ENCODE data around the gene CEP85L. TPM values are rescaled to one million over a fixed set of nuclear protein-coding genes. Genes with fewer than 3 reads are reported as not detected.

CEP85L gene
- total and polyA plus RNA-seq, 3 experiments from 2014 or later = 28.4 to 32.1 (median 29.1) TPM

GRCh38 chr6:118507636-118508035, 143.8 kb downstream of the CEP85L start:
- H3K9me3 ChIP-seq (ENCODE audit: low read length) = no peaks in the 10 kb centered on the region
- no peaks in the 10 kb centered on the region for H3K4me1 ChIP-seq (ENCODE audit: insufficient read depth, low read length)
- Mint-ChIP-seq H3K4me1 (peaks cover 16 to 33% (median 30%) of the 10 kb centered on the region in 3 donors), H3K27ac (peak overlapping the region in 7 of 8 donors; percentile 1 to 59 (median 21)), H3K36me3 (peaks cover 15 to 36% (median 20%) of the 10 kb centered on the region in 3 donors), H3K9me3 (no peaks in the 10 kb centered on the region), H3K4me3 (no peak overlapping the region), H3K27me3 (no peaks in the 10 kb centered on the region)
- DNase-seq = no peak
- H3K27me3 ChIP-seq (ENCODE audit: insufficient read depth, low read length, poor library complexity, severe bottlenecking) = no peaks in the 10 kb centered on the region
- H3K36me3 ChIP-seq (ENCODE audit: insufficient read depth, low read length) = peaks cover 3% of the 10 kb centered on the region
- no peak overlapping the region for H3K27ac ChIP-seq (ENCODE audit: low read depth, low read length)
- no peak overlapping the region for H3K4me3 ChIP-seq (ENCODE audit: low read length)
- CTCF ChIA-PET = no interaction called here
- POLR2A ChIA-PET = no interaction called here

GRCh38 chr6:118506071-118506638, 145.2 kb downstream of the CEP85L start:
- Histone ChIP-seq H3K9me3 (ENCODE audit: low read length) (no peaks in the 10 kb centered on the region), H3K4me1 (ENCODE audit: insufficient read depth, low read length) (no peaks in the 10 kb centered on the region), H3K27me3 (ENCODE audit: insufficient read depth, low read length, poor library complexity, severe bottlenecking) (no peaks in the 10 kb centered on the region), H3K4me3 (ENCODE audit: low read length) (no peak overlapping the region), H3K36me3 (ENCODE audit: insufficient read depth, low read length) (peaks cover 3% of the 10 kb centered on the region), H3K27ac (ENCODE audit: low read depth, low read length) (no peak overlapping the region)
- ChIA-PET CTCF (no interaction called here), POLR2A (no interaction called here)
- Mint-ChIP-seq H3K27ac (peak overlapping the region in 5 of 8 donors; percentile 17 to 63 (median 32)), H3K36me3 (peaks cover 27 to 47% (median 32%) of the 10 kb centered on the region in 3 donors), H3K4me1 (peaks cover 12 to 34% (median 28%) of the 10 kb centered on the region in 3 donors), H3K27me3 (no peaks in the 10 kb centered on the region), H3K9me3 (no peaks in the 10 kb centered on the region), H3K4me3 (no peak overlapping the region)
- no peak for DNase-seq

GRCh38 chr6:118505656-118506055, 145.7 kb downstream of the CEP85L start:
- no peaks in the 10 kb centered on the region for H3K9me3 ChIP-seq (ENCODE audit: low read length)
- DNase-seq = no peak
- CTCF ChIA-PET = no interaction called here
- no peaks in the 10 kb centered on the region for H3K4me1 ChIP-seq (ENCODE audit: insufficient read depth, low read length)
- peaks cover 14 to 38% (median 31%) of the 10 kb centered on the region in 3 donors for H3K4me1 Mint-ChIP-seq
- peaks cover 0 to 2% (median 0%) of the 10 kb centered on the region in 5 donors for H3K9me3 Mint-ChIP-seq
- H3K36me3 ChIP-seq (ENCODE audit: insufficient read depth, low read length) = peaks cover 3% of the 10 kb centered on the region
- H3K4me3 ChIP-seq (ENCODE audit: low read length) = no peak overlapping the region
- H3K27me3 ChIP-seq (ENCODE audit: insufficient read depth, low read length, poor library complexity, severe bottlenecking) = no peaks in the 10 kb centered on the region
- no peaks in the 10 kb centered on the region for H3K27me3 Mint-ChIP-seq
- no peak overlapping the region for H3K27ac ChIP-seq (ENCODE audit: low read depth, low read length)
- H3K36me3 Mint-ChIP-seq = peaks cover 31 to 51% (median 32%) of the 10 kb centered on the region in 3 donors
- H3K27ac Mint-ChIP-seq = peak overlapping the region in 3 of 8 donors; percentile 24 to 63 (median 34)
- no peak overlapping the region for H3K4me3 Mint-ChIP-seq
- POLR2A ChIA-PET = no interaction called here

- Mint-ChIP-seq H3K27ac (peak overlapping the region in 1 of 8 donors; percentile 72), H3K36me3 (peaks cover 32 to 53% (median 35%) of the 10 kb centered on the region in 3 donors), H3K4me3 (no peak overlapping the region), H3K9me3 (peaks cover 0 to 2% (median 0%) of the 10 kb centered on the region in 5 donors), H3K27me3 (no peaks in the 10 kb centered on the region), H3K4me1 (peaks cover 14 to 45% (median 34%) of the 10 kb centered on the region in 3 donors)
- H3K4me1 ChIP-seq (ENCODE audit: insufficient read depth, low read length) = no peaks in the 10 kb centered on the region
- H3K9me3 ChIP-seq (ENCODE audit: low read length) = no peaks in the 10 kb centered on the region
- H3K27ac ChIP-seq (ENCODE audit: low read depth, low read length) = no peak overlapping the region
- H3K36me3 ChIP-seq (ENCODE audit: insufficient read depth, low read length) = peaks cover 3% of the 10 kb centered on the region
- H3K27me3 ChIP-seq (ENCODE audit: insufficient read depth, low read length, poor library complexity, severe bottlenecking) = no peaks in the 10 kb centered on the region
- ChIA-PET POLR2A (no interaction called here), CTCF (no interaction called here)
- no peak for DNase-seq
- no peak overlapping the region for H3K4me3 ChIP-seq (ENCODE audit: low read length)
Observed at GRCh38 chr6:118504611-118505010, 146.8 kb downstream of the CEP85L start.

- H3K27ac Mint-ChIP-seq = peak overlapping the region in 1 of 8 donors; percentile 15
- peaks cover 32 to 62% (median 39%) of the 10 kb centered on the region in 3 donors for H3K36me3 Mint-ChIP-seq
- CTCF ChIA-PET = no interaction called here
- Histone ChIP-seq H3K4me3 (ENCODE audit: low read length) (no peak overlapping the region), H3K9me3 (ENCODE audit: low read length) (no peaks in the 10 kb centered on the region), H3K36me3 (ENCODE audit: insufficient read depth, low read length) (peaks cover 3% of the 10 kb centered on the region), H3K4me1 (ENCODE audit: insufficient read depth, low read length) (no peaks in the 10 kb centered on the region), H3K27me3 (ENCODE audit: insufficient read depth, low read length, poor library complexity, severe bottlenecking) (no peaks in the 10 kb centered on the region), H3K27ac (ENCODE audit: low read depth, low read length) (no peak overlapping the region)
- POLR2A ChIA-PET = no interaction called here
- peaks cover 18 to 43% (median 29%) of the 10 kb centered on the region in 3 donors for H3K4me1 Mint-ChIP-seq
- no peak for DNase-seq
- H3K27me3 Mint-ChIP-seq = no peaks in the 10 kb centered on the region
- H3K4me3 Mint-ChIP-seq = no peak overlapping the region
- H3K9me3 Mint-ChIP-seq = peaks cover 0 to 2% (median 0%) of the 10 kb centered on the region in 5 donors
Observed at GRCh38 chr6:118502169-118502568, 149.2 kb downstream of the CEP85L start.

DNA sequence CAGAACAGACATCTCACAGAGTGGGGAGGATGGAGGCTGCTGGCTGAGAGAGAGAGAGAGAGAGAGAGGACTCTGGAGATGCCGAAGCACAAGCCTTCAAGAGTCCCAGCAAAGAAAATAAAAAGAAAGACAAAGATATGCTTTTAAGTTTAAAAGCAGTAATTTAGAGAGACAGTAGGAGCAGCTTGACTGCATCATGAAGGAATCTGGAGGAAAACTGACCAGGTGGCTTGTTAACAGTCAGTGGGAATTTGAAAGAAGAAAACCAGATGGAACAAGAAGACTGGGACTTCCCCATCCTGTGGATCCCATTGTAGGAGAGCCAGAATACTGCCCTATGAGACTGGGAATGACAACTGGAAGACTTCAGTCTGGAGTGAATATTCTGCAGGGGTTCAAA, 149.6 kb downstream of the CEP85L start:
- POLR2A ChIA-PET = no interaction called here
- peaks cover 3% of the 10 kb centered on the region for H3K36me3 ChIP-seq (ENCODE audit: insufficient read depth, low read length)
- no peak overlapping the region for H3K4me3 Mint-ChIP-seq
- peaks cover 32 to 66% (median 40%) of the 10 kb centered on the region in 3 donors for H3K36me3 Mint-ChIP-seq
- DNase-seq = no peak
- no peaks in the 10 kb centered on the region for H3K4me1 ChIP-seq (ENCODE audit: insufficient read depth, low read length)
- CTCF ChIA-PET = no interaction called here
- H3K27me3 Mint-ChIP-seq = no peaks in the 10 kb centered on the region
- no peaks in the 10 kb centered on the region for H3K9me3 ChIP-seq (ENCODE audit: low read length)
- peaks cover 15 to 39% (median 24%) of the 10 kb centered on the region in 3 donors for H3K4me1 Mint-ChIP-seq
- no peak overlapping the region for H3K27ac Mint-ChIP-seq
- H3K27ac ChIP-seq (ENCODE audit: low read depth, low read length) = no peak overlapping the region
- H3K27me3 ChIP-seq (ENCODE audit: insufficient read depth, low read length, poor library complexity, severe bottlenecking) = no peaks in the 10 kb centered on the region
- no peak overlapping the region for H3K4me3 ChIP-seq (ENCODE audit: low read length)
- H3K9me3 Mint-ChIP-seq = peaks cover 0 to 2% (median 0%) of the 10 kb centered on the region in 5 donors

DNA sequence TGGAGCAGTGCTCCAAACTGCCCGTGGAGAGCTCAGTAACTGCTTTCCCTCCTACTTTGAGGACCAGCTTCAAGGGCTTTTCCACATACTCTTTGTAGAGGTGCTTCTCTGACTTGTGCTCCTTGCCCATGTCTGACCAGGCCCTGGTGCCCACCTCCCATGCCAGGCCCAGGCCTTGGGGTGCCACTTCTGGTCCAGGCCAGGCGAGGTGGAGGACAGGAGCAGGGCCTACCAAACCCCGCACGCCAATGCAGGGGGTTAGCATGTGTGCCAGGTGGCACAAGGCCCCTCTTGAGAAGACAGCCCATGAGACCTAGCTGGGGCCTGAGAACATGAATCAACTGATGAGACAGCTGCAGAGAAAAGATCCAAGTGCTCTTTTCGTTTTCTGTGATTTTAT, 150.3 kb downstream of the CEP85L start:
- Histone ChIP-seq H3K4me3 (ENCODE audit: low read length) (no peak overlapping the region), H3K4me1 (ENCODE audit: insufficient read depth, low read length) (no peaks in the 10 kb centered on the region), H3K27ac (ENCODE audit: low read depth, low read length) (no peak overlapping the region), H3K36me3 (ENCODE audit: insufficient read depth, low read length) (peaks cover 3% of the 10 kb centered on the region), H3K9me3 (ENCODE audit: low read length) (no peaks in the 10 kb centered on the region), H3K27me3 (ENCODE audit: insufficient read depth, low read length, poor library complexity, severe bottlenecking) (no peaks in the 10 kb centered on the region)
- Mint-ChIP-seq H3K4me3 (no peak overlapping the region), H3K27ac (peak overlapping the region in 2 of 8 donors; percentile 10 to 31), H3K36me3 (peaks cover 32 to 68% (median 40%) of the 10 kb centered on the region in 3 donors), H3K9me3 (peaks cover 0 to 2% (median 0%) of the 10 kb centered on the region in 5 donors), H3K4me1 (peaks cover 12 to 36% (median 21%) of the 10 kb centered on the region in 3 donors), H3K27me3 (no peaks in the 10 kb centered on the region)
- ChIA-PET CTCF (no interaction called here), POLR2A (no interaction called here)
- no peak for DNase-seq

GRCh38 chr6:118500130-118501015, 151.0 kb downstream of the CEP85L start:
- H3K27me3 Mint-ChIP-seq = no peaks in the 10 kb centered on the region
- ChIA-PET CTCF (no interaction called here), POLR2A (no interaction called here)
- no peaks in the 10 kb centered on the region for H3K4me1 ChIP-seq (ENCODE audit: insufficient read depth, low read length)
- no peaks in the 10 kb centered on the region for H3K9me3 ChIP-seq (ENCODE audit: low read length)
- H3K9me3 Mint-ChIP-seq = peaks cover 0 to 2% (median 0%) of the 10 kb centered on the region in 5 donors
- no peak overlapping the region for H3K4me3 Mint-ChIP-seq
- H3K4me1 Mint-ChIP-seq = peaks cover 11 to 34% (median 15%) of the 10 kb centered on the region in 3 donors
- no peak overlapping the region for H3K4me3 ChIP-seq (ENCODE audit: low read length)
- H3K27ac ChIP-seq (ENCODE audit: low read depth, low read length) = no peak overlapping the region
- DNase-seq = no peak
- H3K36me3 Mint-ChIP-seq = peaks cover 35 to 69% (median 44%) of the 10 kb centered on the region in 3 donors
- H3K36me3 ChIP-seq (ENCODE audit: insufficient read depth, low read length) = peaks cover 3% of the 10 kb centered on the region
- H3K27ac Mint-ChIP-seq = peak overlapping the region in 2 of 8 donors; percentile 10 to 31
- no peaks in the 10 kb centered on the region for H3K27me3 ChIP-seq (ENCODE audit: insufficient read depth, low read length, poor library complexity, severe bottlenecking)

Measured in CD8-positive, alpha-beta memory T cell (primary cell).